A549 (cell line): ENCODE results near the gene EEIG1. TPM values are rescaled to one million over a fixed set of nuclear protein-coding genes. Genes with fewer than 3 reads are reported as not detected.

Experiments
- ATAC-seq, 2 experiments: fragments of 200-7000 bp in 1 of 2; fragments of >200 bp in 1 of 2; cut with Nextera tagmentation in 1 of 2; cut with Tn5 transposase in 1 of 2; 3 replicates each; pipeline versions ENCODE4 v1.8.0 to v1.9.1; 2018 to 2020; ENCODE audit warnings: mild to moderate bottlenecking in 1 of 2, moderate library complexity in 1 of 2
- CTCF ChIA-PET: fragments of 300-600 bp; sonication (Branson Sonifier 250); formaldehyde crosslinking; extraction: SDS; loops from one replicate; lab custom pipeline; 2021; ENCODE audit warnings: antibody characterized with exemption, inconsistent platforms; lab: Yijun Ruan, JAX
- POLR2A ChIA-PET: fragments of 350-600 bp; formaldehyde crosslinking; extraction: SDS; loops from one replicate; lab custom pipeline; 2021; ENCODE audit warnings: antibody characterized with exemption, inconsistent platforms; lab: Yijun Ruan, JAX
- DNase-seq, 2 experiments: peaks; one replicate each; pipeline versions ENCODE4 v3.0.0 to v3.0.0-alpha.2; 2011 to 2016; ENCODE audit warnings: low read depth in 1 of 2, low spot score in 1 of 2
- FAIRE-seq: peaks from 2 replicates; lab custom pipeline; 2011; peaks lifted over from hg19 to GRCh38; lab: Jason Lieb, UNC
- H3K27ac ChIP-seq, 2 experiments: fragments of >200 bp; sonication (Bioruptor Twin); formaldehyde crosslinking; 3 replicates each; pipeline ENCODE4 v1.5.1; 2016 to 2017
- H3K4me1 ChIP-seq: fragments of >200 bp; sonication (Bioruptor Twin); formaldehyde crosslinking; 3 replicates; pipeline ENCODE4 v1.6.1; 2016
- H3K4me2 ChIP-seq: fragments of >200 bp; sonication (Bioruptor Twin); formaldehyde crosslinking; 3 replicates; pipeline ENCODE4 v1.6.1; 2016
- H3K4me3 ChIP-seq: fragments of >200 bp; sonication (Bioruptor Twin); formaldehyde crosslinking; 3 replicates; pipeline ENCODE4 v1.5.1; 2016
- H3K9me3 ChIP-seq: fragments of >200 bp; sonication (Bioruptor Twin); formaldehyde crosslinking; 3 replicates; pipeline ENCODE4 v1.6.1; 2016
- BCL3 ChIP-seq: fragments of >200 bp; sonication (Bioruptor Twin); formaldehyde crosslinking; IDR thresholded peaks from 3 replicates; pipeline ENCODE4 v1.6.1; 2016
- CBX2 ChIP-seq: fragments of 200-600 bp; sonication (generic); IDR thresholded peaks from 2 replicates; pipeline ENCODE4 v1.6.1; 2016; ENCODE audit warnings: low read depth, mild to moderate bottlenecking, borderline replicate concordance
- EHMT2 ChIP-seq: fragments of 200-600 bp; sonication (generic); IDR thresholded peaks from 2 replicates; pipeline ENCODE4 v1.6.1; 2016; ENCODE audit warnings: antibody characterized with exemption, low read depth, mild to moderate bottlenecking, moderate library complexity
- HDAC2 ChIP-seq: fragments of 200-600 bp; sonication (generic); IDR thresholded peaks from 2 replicates; pipeline ENCODE4 v1.6.1; 2016
- HMGXB4 ChIP-seq: fragments of 250-450 bp; sonication (Bioruptor Pico); IDR thresholded peaks from 2 replicates; pipeline ENCODE4 v1.5.0; 2021; ENCODE audit warnings: mild to moderate bottlenecking, moderate library complexity, borderline replicate concordance
- JUN ChIP-seq, 2 experiments: fragments of >200 bp; sonication (Bioruptor Twin); formaldehyde crosslinking; IDR thresholded peaks; 2 replicates in 1 of 2; 3 replicates in 1 of 2; pipeline ENCODE4 v1.6.1; 2016 to 2017
- KDM1A ChIP-seq: fragments of 200-600 bp; sonication (generic); IDR thresholded peaks from 2 replicates; pipeline ENCODE4 v1.6.1; 2016; ENCODE audit warnings: low read depth, mild to moderate bottlenecking
- POLR2A ChIP-seq: IDR thresholded peaks from 2 replicates; pipeline ENCODE4 v1.6.1; 2012; ENCODE audit warnings: mild to moderate bottlenecking, low read length
- RAD21 ChIP-seq, 2 experiments: fragments of >200 bp in 1 of 2; sonication (Bioruptor Twin) in 1 of 2; formaldehyde crosslinking in 1 of 2; IDR thresholded peaks in 1 of 2; conservative IDR thresholded peaks in 1 of 2; 2 replicates in 1 of 2; 3 replicates in 1 of 2; pipeline ENCODE4 v1.6.1; 2012 to 2018; ENCODE audit warnings: inconsistent platforms in 1 of 2
- ZFP36 ChIP-seq: fragments of 450-650 bp; IDR thresholded peaks from 2 replicates; pipeline ENCODE4 v1.6.1; 2014; ENCODE audit warnings: borderline replicate concordance; ENCODE audit not compliant: partially characterized antibody
- WGBS: methylation state at CpG from one replicate; pipeline ENCODE4 v1.1.6; 2017; ENCODE audit errors: missing lambda C conversion rate; 5-methylcytosine and 5-hydroxymethylcytosine counted together
- polyA minus RNA-seq: library from RNA; depleted of rRNA, polyadenylated mRNA; stranded (reverse); fragments of >200 nt; gene quantifications from 2 replicates; pipeline ENCODE4 v1.2.3, GENCODE V29; 2011; rRNA and poly(A)+ RNA removed
- polyA plus RNA-seq, 4 experiments: library from polyadenylated mRNA; depleted of rRNA in 3 of 4; stranded (reverse); fragments of >200 nt; fragmentation: RNase III in 1 of 4; extraction: RNeasy Plus Mini Kit Qiagen cat#74134 plus additional on column Dnase treatment in 1 of 4; gene quantifications; 2 replicates in 3 of 4; 3 replicates in 1 of 4; pipeline ENCODE4 v1.2.3, GENCODE V29; 2011 to 2017
- TF ChIP-seq, protein P1 (sequence below): IDR thresholded peaks from 2 replicates; pipeline ENCODE4 v1.6.1; 2012; ENCODE audit warnings: low read depth, borderline replicate concordance
- TF ChIP-seq, protein P2 (sequence below): fragments of 250-450 bp; sonication (Bioruptor Pico); IDR thresholded peaks from 2 replicates; pipeline ENCODE4 v1.5.0; 2020; ENCODE audit warnings: low read depth, mild to moderate bottlenecking, moderate library complexity

Gene EEIG1
- polyA plus RNA-seq (2011; rRNA removed) (24.4 and 30.3 TPM in 2 replicates), polyA plus RNA-seq (2017; fragmentation: RNase III; extraction: RNeasy Plus Mini Kit Qiagen cat#74134 plus additional on column Dnase treatment) (24.1 to 33.0 TPM (median 31.5 TPM) in 3 replicates), polyA minus RNA-seq (16.2 and 33.7 TPM in 2 replicates)
- 51.7 and 54.7 TPM in 2 replicates for polyA plus RNA-seq (2012; cell fraction: cytosol; rRNA removed)
- 83.0 and 94.5 TPM in 2 replicates for polyA plus RNA-seq (2012; cell fraction: nucleus; rRNA removed)

DNA sequence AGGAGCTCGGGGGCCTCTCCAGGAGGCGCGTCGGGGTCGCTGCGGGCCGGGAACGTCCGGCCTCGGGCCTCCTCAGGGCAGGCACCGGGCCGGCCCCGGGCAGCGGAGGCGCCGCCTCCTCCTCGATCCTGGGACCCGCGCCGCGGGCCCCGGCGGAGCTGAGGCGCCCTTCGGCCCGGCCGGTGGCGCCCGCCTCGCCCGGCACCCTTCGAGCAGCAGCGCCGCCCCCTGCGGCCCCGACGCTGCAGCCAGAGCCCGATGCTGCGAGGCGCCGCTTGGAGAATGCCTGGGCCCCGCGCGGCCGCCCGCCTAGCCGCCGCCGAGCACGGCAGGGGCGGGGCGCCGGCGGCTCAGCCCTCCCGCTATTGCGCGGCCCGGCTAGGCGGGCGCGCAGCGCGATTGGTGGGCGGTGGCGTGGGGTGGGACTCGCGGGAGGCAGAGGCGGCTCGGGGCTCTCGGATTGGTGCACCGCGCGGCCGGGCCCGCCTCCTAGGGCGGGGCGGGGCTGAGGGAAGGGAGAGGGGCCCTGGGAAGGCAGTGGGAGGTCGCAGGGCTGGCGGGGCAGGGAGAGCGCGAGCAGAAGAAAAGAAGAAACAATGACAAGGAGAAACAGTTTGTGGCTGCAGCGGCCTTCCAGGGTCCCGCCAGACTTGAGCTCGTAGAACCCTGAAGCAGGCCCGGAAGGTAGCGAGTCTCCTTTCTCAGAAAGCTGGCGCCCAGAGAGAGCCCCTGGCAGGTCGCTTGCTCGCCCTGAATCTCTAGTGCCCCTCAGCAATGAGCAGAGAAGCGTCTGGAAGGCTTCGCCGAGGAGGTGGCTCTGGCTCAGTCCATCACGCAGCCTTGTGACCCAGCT, at the start of gene EEIG1:
Gene EEIG1 (minus strand): TSS at position 284 of the 853 bp plus-strand sequence. CDS start 852 bp downstream, outside the sequence.
- no peak for FAIRE-seq
- ATAC-seq, result peak; percentile 85 to 94
- 3% methylated on average over 16 of the region's 93 CpGs for WGBS

DNA sequence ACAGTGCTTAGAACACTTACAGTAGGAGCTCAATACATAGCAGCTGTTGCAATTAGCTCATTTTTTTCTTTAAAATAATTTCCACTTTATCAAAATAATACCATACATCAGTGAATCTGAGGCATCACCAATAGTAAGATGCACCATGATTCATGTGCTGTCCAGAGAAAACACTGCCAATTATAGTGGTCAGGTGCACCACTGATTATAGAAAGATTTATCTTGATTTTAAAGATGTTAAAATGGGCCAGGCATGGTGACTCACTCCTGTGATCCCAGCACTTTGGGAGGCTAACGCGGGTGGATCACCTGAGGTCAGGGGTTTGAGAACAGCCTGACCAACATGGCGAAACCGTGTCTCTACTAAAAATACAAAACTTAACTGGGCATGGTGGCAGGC, 46.9 kb upstream of the EEIG1 start:
- FAIRE-seq, result no peak
- POLR2A ChIA-PET, result no interaction called here
- no peak for ATAC-seq

More for the DNA sequence above, at the start of gene EEIG1:
- H3K4me1 ChIP-seq, result peaks cover 44% of the 10 kb centered on the region
- ChIA-PET CTCF (interaction anchor here (0.9 to 17.9 kb wide), 10 partner anchors 26 to 137 kb away, joined by 3 to 173 read pairs (median 4); partner anchors contain the start of gene NAIF1), POLR2A (interaction anchor here (0.5 to 2.5 kb wide), 9 partner anchors 15 to 86 kb away, joined by 3 to 10 read pairs (median 3); partner anchors contain the start of gene NAIF1)
- H3K9me3 ChIP-seq, result no peaks in the 10 kb centered on the region
- peak within 1 kb of the TSS; percentile 91 for H3K4me3 ChIP-seq
- H3K4me2 ChIP-seq, result peak within 1 kb of the TSS; percentile 98
- TF ChIP-seq RAD21 (conservative IDR thresholded peaks at IDR 0.05 in 1 of 2, IDR thresholded peaks at IDR 0.05 in 1 of 2) (peak in 1 of 2 experiments; percentile 10; a peak in 1 of 5 replicates), BCL3 (peak; percentile 76), CBX2 (no peak), POLR2A (peak; percentile 78), ZFP36 (no peak), HMGXB4 (CRISPR knock-in tag) (no peak), JUN (IDR thresholded peaks at IDR 0.05) (peak; percentile 74 to 82; a peak in 2 of 5 replicates), HDAC2 (no peak)
- TF ChIP-seq, protein P1, sequence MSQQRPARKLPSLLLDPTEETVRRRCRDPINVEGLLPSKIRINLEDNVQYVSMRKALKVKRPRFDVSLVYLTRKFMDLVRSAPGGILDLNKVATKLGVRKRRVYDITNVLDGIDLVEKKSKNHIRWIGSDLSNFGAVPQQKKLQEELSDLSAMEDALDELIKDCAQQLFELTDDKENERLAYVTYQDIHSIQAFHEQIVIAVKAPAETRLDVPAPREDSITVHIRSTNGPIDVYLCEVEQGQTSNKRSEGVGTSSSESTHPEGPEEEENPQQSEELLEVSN, result 0 out of 2 replicates have a peak, but pooled peaks have one; percentile 16
- DNase-seq, result peak; percentile 85 to 88
- peak within 1 kb of the TSS; percentile 97 to 98 for H3K27ac ChIP-seq

DNA sequence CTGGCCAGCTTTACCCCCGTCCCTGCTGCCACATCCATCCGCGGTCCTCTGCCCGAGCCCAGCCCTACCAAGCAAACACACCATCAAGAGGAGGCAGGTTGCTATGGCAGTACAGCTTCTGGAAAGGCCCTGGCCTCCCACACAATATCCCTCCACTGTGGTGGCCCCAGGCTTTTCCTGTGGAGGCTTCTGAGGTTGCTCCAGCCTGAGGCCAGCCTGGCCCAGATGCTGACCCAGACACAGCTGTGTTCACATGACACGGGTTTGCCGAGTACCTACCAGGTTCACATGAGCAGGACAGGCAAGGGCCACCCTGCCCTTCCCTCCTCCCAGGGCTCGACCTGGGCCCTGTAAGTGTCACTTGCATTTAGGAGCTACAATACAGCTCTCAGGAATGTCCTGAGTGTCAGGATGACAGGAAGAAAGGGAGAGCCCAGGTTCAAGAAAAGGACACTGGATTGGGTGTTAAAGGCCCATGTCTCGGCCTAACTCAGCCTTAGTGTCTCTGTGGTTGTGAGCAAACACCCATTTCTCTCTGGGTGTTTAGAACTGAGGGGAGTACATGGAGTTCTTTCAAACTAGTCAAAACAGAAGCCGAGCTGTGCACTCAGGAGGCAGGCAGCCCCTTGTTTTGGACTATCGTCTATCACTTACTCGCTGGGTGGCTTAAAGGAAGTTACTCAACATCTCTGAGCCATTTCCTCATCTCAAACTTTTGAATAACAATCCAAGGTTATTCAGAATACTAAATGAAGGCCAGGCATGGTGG, 46.2 kb upstream of the EEIG1 start:
- FAIRE-seq (no peak), ATAC-seq (peak; percentile 59 to 63), DNase-seq (peak in 1 of 2 experiments; percentile 42)
- POLR2A ChIA-PET, result no interaction called here
- H3K4me1 ChIP-seq, result peaks cover 21% of the 10 kb centered on the region
- 64% methylated on average over 11 of the region's 11 CpGs for WGBS
- no peaks in the 10 kb centered on the region for H3K9me3 ChIP-seq
- peak overlapping the region; percentile 47 to 77; a peak in 5 of 6 replicates for H3K27ac ChIP-seq
- 0 out of 2 replicates have a peak, but pooled peaks have one; percentile 9 for TF ChIP-seq KDM1A
- TF ChIP-seq EHMT2, result no peak
- peak; percentile 46 for TF ChIP-seq ZFP36
- TF ChIP-seq, protein P2, sequence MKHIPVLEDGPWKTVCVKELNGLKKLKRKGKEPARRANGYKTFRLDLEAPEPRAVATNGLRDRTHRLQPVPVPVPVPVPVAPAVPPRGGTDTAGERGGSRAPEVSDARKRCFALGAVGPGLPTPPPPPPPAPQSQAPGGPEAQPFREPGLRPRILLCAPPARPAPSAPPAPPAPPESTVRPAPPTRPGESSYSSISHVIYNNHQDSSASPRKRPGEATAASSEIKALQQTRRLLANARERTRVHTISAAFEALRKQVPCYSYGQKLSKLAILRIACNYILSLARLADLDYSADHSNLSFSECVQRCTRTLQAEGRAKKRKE (CRISPR knock-in tag), result no peak
- CTCF ChIA-PET, result interaction anchor here (0.9 to 29.7 kb wide), 11 partner anchors 6 to 91 kb away, joined by 3 to 827 read pairs (median 5); partner anchors contain the start of genes DPM2, EEIG1 and PIP5KL1
- H3K4me2 ChIP-seq, result no peak overlapping the region
- no peak overlapping the region for H3K4me3 ChIP-seq

More for the DNA sequence above, 46.9 kb upstream of the EEIG1 start:
- DNase-seq, result no peak
- Histone ChIP-seq H3K9me3 (no peaks in the 10 kb centered on the region), H3K27ac (no peak overlapping the region), H3K4me3 (no peak overlapping the region), H3K4me2 (no peak overlapping the region), H3K4me1 (peaks cover 14% of the 10 kb centered on the region)
- TF ChIP-seq EHMT2, result no peak
- CTCF ChIA-PET, result interaction anchor here (0.9 to 29.7 kb wide), 11 partner anchors 5 to 90 kb away, joined by 3 to 827 read pairs (median 5); partner anchors contain the start of genes DPM2, EEIG1 and PIP5KL1
- 86% methylated on average over 4 of the region's 4 CpGs for WGBS
